ENCODE measurements around the gene THSD7A.

THSD7A gene

DNA sequence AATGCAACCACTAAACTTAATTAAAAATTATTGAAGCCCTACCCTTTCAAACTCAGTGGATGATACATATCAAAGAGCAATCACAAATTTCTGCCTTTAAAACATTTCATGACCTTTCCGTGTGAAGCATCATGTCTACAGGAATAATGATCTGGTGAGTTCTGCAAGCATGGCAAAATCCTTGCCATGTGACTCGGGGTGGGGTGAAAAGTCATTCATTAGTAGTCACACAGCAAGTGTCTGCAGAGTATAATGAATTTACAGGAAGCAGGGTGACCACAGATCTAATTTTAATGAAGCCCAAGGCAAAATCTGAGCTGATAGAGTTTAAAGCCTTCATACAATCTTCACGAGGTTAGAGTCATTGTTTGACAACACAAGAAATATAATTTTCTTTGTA, 351.9 kb downstream of the THSD7A start:
- H3K27ac Mint-ChIP-seq (ENCODE audit: low read depth): no peak overlapping the region
- no peak for DNase-seq (ENCODE audit: low spot score in 2 of 2)

DNA sequence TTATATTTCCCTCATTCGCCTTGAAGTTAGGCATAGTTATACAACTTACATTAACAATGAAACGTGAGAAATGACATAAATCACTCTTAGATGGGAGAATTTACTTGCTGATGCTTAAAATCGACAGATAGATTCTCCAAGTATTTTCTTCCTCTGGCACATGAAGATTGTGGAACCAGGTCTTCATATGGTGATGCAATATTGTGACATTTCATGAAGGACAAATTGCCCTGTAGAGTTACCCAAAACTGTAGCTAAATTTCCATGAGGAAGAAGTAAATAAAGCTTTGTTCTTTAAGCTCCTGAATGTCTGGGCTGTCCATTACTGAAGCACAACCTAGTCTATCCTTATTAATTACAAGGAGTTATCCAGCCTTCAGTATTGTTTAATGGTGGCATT, 353.1 kb downstream of the THSD7A start:
- Mint-ChIP-seq H3K4me3 (no peak overlapping the region), H3K9me3 (peaks cover 11% of the 10 kb centered on the region), H3K27ac (ENCODE audit: low read depth) (no peak overlapping the region), H3K27me3 (no peaks in the 10 kb centered on the region), H3K36me3 (ENCODE audit: insufficient read depth) (no peaks in the 10 kb centered on the region), H3K4me1 (no peaks in the 10 kb centered on the region)
- no peak for DNase-seq (ENCODE audit: low spot score in 2 of 2)
- no peak for ATAC-seq (replicated peaks; ENCODE audit: extremely low read depth, poor library complexity, severe bottlenecking)

More for the DNA sequence above, 351.9 kb downstream of the THSD7A start:
- ATAC-seq (replicated peaks; ENCODE audit: extremely low read depth, poor library complexity, severe bottlenecking): no peak
- Mint-ChIP-seq H3K4me3 (no peak overlapping the region), H3K4me1 (no peaks in the 10 kb centered on the region), H3K36me3 (ENCODE audit: insufficient read depth) (no peaks in the 10 kb centered on the region), H3K9me3 (peaks cover 11% of the 10 kb centered on the region), H3K27me3 (no peaks in the 10 kb centered on the region)

DNA sequence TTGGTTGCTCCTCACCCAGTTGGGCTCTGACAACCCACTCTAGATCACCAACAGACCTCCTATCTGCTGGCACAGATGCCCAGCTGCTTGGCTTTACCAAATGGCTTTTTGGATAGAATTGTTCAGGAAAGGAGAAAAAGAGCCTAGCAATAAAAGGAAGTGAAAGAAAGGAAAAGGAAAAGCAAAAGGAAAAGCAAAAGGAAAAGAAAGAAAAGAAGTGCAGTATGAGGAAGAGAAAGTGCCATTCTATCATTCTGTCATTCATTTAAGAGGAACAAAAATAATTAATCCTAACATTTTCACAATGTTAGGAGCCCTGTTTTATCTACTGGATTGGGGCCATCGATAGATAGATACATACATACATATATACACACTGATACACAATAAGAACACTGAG, 353.6 kb downstream of the THSD7A start:
- ATAC-seq (replicated peaks; ENCODE audit: extremely low read depth, poor library complexity, severe bottlenecking) (no peak), DNase-seq (ENCODE audit: low spot score in 2 of 2) (no peak)
- Mint-ChIP-seq H3K4me3 (no peak overlapping the region), H3K4me1 (no peaks in the 10 kb centered on the region), H3K27me3 (no peaks in the 10 kb centered on the region), H3K27ac (ENCODE audit: low read depth) (no peak overlapping the region), H3K9me3 (peaks cover 11% of the 10 kb centered on the region), H3K36me3 (ENCODE audit: insufficient read depth) (no peaks in the 10 kb centered on the region)

DNA sequence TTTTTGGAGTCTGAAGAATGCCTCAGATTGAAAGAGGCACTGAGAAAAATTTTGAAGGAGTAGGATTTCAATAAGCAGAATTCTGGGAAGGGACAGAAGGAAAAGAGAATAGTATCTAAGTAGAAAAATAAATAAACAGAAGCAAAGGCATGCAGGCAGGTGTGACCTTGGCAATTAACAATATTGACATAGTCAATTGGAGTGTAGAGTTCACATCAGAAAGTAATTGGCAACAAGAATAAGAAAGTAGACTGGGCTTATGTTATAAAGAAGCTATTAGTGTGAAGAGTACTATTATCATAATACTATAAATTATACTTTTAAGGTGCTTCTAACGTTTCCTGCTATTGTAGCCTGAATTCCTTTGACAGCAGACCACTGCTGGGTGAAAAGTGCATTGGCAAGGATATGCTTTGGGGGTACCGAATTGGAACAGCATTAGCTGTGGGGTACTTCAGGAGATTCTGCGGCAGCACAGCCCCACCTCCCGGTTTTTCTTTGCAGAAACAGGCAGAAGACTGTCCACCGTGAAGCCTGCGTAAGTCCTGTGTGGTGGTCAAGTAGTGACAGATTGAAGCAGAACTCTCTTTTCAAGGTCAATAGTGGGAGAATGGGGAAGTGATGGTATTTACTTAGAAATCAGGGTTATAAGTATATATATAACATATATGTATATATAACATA, 357.0 kb downstream of the THSD7A start:
- DNase-seq (ENCODE audit: low spot score in 2 of 2): no peak

DNA sequence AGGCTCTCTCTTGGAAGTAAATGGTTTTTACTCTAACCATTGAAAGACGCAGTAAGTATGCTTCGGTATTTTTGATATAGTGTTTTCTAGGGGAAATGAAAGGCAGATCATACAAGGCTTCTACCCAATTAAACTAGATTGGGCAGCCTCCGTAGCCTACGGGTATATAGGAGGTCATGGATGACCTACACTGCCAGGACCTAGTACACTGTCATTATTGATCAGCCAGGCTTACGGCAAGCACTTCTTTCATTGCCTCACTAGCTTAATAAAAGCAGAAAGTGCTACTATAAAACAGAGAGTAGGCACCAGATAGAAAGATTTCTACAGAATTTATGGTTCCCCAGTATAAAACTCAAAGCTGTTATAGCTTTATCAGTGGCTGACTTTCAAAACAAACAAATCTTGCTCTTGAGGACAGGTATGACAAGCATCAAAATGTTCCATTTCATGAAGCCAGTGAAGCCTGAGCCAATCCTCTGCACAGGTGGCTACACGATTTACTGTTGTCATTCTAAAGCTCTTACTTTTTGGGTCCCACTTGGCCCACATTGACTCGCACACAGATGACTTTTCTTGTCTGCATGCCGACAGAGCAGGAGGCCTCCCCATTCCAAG, 358.1 kb downstream of the THSD7A start:
- Mint-ChIP-seq H3K27me3 (no peaks in the 10 kb centered on the region), H3K27ac (ENCODE audit: low read depth) (no peak overlapping the region), H3K9me3 (peaks cover 7% of the 10 kb centered on the region)

More for the DNA sequence above, 357.0 kb downstream of the THSD7A start:
- H3K9me3 Mint-ChIP-seq: peaks cover 7% of the 10 kb centered on the region
- H3K27ac Mint-ChIP-seq (ENCODE audit: low read depth): no peak overlapping the region
- no peak for ATAC-seq (replicated peaks; ENCODE audit: extremely low read depth, poor library complexity, severe bottlenecking)
- no peak overlapping the region for H3K4me3 Mint-ChIP-seq
- no peaks in the 10 kb centered on the region for H3K27me3 Mint-ChIP-seq
- no peaks in the 10 kb centered on the region for H3K36me3 Mint-ChIP-seq (ENCODE audit: insufficient read depth)
- H3K4me1 Mint-ChIP-seq: no peaks in the 10 kb centered on the region

DNA sequence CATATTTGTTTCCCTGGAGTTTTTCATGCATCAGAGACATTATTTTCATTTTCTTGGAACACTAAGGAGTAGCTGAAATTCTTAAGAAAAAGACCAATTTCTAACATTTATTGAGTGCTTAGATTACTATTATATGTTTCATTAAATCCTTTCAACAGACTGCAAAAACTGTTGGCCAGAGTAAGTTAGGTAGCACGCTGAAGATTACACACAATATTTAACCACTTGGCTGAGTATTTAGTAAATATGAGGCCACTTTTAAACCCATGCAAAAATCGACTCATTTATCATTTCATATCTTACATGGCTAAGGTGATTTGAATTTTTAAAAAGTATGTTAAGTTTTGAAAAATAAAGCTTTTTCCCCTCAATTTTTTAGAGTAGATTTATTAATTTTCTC, 358.8 kb downstream of the THSD7A start:
- ATAC-seq (replicated peaks; ENCODE audit: extremely low read depth, poor library complexity, severe bottlenecking) (no peak), DNase-seq (ENCODE audit: low spot score in 2 of 2) (no peak)
- Mint-ChIP-seq H3K9me3 (peaks cover 5% of the 10 kb centered on the region), H3K36me3 (ENCODE audit: insufficient read depth) (no peaks in the 10 kb centered on the region), H3K27ac (ENCODE audit: low read depth) (no peak overlapping the region), H3K27me3 (no peaks in the 10 kb centered on the region), H3K4me1 (no peaks in the 10 kb centered on the region), H3K4me3 (no peak overlapping the region)

More for the DNA sequence above, 358.1 kb downstream of the THSD7A start:
- H3K36me3 Mint-ChIP-seq (ENCODE audit: insufficient read depth): no peaks in the 10 kb centered on the region
- no peak for ATAC-seq (replicated peaks; ENCODE audit: extremely low read depth, poor library complexity, severe bottlenecking)
- no peaks in the 10 kb centered on the region for H3K4me1 Mint-ChIP-seq
- DNase-seq (ENCODE audit: low spot score in 2 of 2): no peak
- no peak overlapping the region for H3K4me3 Mint-ChIP-seq

DNA sequence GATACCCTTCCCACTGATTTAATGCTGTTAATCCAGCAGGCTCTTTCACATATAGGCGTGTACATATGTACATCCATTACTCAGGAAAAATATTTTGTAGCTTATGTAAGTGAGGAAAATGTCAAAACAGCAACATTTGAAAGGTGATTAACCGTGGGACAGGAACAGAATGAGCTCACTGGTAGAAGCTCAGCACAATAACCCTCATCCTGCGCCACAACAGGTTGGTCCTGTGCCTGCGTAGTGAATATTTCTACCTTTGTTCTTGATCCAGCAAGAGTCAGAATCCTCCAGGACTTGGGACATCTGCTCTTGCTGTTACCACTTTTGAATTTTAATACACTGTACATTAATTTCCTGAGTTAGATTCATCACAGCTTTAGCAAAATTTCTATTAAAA, 359.4 kb downstream of the THSD7A start:
- no peaks in the 10 kb centered on the region for H3K27me3 Mint-ChIP-seq
- no peaks in the 10 kb centered on the region for H3K9me3 Mint-ChIP-seq
- H3K27ac Mint-ChIP-seq (ENCODE audit: low read depth): no peak overlapping the region
- ATAC-seq (replicated peaks; ENCODE audit: extremely low read depth, poor library complexity, severe bottlenecking) (no peak), DNase-seq (ENCODE audit: low spot score in 2 of 2) (no peak)
- H3K36me3 Mint-ChIP-seq (ENCODE audit: insufficient read depth): no peaks in the 10 kb centered on the region
- no peaks in the 10 kb centered on the region for H3K4me1 Mint-ChIP-seq
- H3K4me3 Mint-ChIP-seq: no peak overlapping the region

DNA sequence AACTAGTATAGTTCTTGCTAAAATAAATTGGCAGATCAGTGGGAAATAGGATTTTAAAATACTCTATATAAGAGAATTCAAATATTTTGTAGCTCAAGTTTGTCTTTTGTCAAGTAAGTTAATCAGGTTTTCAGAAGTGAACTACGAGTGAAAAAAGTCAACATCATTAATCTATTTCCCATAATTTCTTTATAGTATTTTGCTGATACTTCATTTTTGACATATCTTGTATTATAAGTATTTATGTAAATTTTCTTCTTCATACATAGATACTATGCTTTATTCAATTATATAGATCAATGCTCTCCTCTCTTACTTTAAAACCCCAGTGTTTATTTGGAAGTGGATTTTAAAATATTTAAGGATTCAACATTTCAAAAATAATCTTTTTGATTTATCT, 360.7 kb downstream of the THSD7A start:
- ATAC-seq (replicated peaks; ENCODE audit: extremely low read depth, poor library complexity, severe bottlenecking): no peak

DNA sequence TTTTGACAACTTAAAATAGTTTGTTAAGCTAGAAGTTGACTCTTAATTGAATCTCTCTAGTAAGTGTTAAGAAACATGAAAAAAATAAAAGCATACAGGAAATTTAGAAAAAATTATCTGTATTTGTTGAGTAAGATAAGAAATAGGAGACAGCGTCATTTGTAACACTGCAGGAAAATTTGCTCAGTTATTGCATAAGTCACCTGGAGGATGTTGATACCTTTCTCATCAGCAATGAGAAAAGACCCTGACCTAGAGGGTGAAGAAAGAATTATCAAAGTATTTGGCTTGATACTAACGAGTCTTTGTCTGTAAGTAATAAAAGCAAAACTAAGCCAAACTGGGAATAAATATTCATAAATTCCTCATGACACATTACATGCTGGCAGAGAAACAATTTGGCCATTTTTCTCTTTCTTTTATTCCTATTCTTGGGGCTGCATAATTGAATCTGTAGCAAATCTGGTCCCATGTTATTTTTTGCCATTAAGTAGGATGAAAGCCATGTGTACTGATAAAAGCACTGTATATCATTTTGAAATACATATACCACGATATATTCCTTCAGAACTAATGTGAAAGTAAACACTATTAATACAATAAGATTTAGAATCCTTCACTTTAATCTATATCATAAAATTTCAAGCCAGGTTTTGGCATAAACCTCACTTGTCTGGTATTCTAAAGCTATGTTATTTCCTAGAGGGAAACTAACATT, 362.8 kb downstream of the THSD7A start:
- no peak for ATAC-seq (replicated peaks; ENCODE audit: extremely low read depth, poor library complexity, severe bottlenecking)
- no peak overlapping the region for H3K4me3 Mint-ChIP-seq
- no peak overlapping the region for H3K27ac Mint-ChIP-seq (ENCODE audit: low read depth)
- no peak for DNase-seq (ENCODE audit: low spot score in 2 of 2)
- no peaks in the 10 kb centered on the region for H3K9me3 Mint-ChIP-seq
- no peaks in the 10 kb centered on the region for H3K4me1 Mint-ChIP-seq
- H3K27me3 Mint-ChIP-seq: no peaks in the 10 kb centered on the region
- no peaks in the 10 kb centered on the region for H3K36me3 Mint-ChIP-seq (ENCODE audit: insufficient read depth)

More for the DNA sequence above, 360.7 kb downstream of the THSD7A start:
- DNase-seq (ENCODE audit: low spot score in 2 of 2): no peak
- no peaks in the 10 kb centered on the region for H3K36me3 Mint-ChIP-seq (ENCODE audit: insufficient read depth)
- no peak overlapping the region for H3K4me3 Mint-ChIP-seq
- no peaks in the 10 kb centered on the region for H3K9me3 Mint-ChIP-seq
- no peaks in the 10 kb centered on the region for H3K27me3 Mint-ChIP-seq
- H3K4me1 Mint-ChIP-seq: no peaks in the 10 kb centered on the region
- no peak overlapping the region for H3K27ac Mint-ChIP-seq (ENCODE audit: low read depth)

DNA sequence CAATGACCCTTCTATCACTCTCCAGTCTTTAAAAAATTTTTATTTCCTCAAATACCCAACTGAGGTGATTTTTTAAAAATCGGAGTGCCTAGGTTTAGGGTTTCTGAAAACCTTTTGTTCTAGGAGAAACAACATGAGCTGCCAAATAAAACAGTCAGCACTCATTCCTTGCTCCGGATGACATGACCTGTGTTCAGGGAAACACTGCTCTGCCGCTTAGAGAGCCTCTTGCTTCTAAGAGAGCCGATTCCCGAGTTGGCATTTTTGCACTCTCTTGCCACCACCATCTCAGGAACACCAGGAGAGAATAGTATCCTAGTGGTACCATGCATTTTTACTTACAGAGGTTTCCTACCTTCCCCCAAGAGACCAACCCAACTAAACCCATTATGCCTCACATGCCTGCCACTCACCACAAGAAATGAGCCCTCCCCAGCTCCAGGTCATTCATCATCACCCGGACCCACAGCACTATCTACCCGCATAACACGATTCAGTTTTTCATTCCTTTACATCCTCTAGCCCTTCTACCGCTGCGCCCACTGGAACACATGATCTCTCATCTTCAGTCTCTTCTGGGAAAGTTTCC, 365.4 kb downstream of the THSD7A start:
- Mint-ChIP-seq H3K9me3 (no peaks in the 10 kb centered on the region), H3K27ac (ENCODE audit: low read depth) (no peak overlapping the region), H3K4me1 (no peaks in the 10 kb centered on the region), H3K36me3 (ENCODE audit: insufficient read depth) (no peaks in the 10 kb centered on the region), H3K27me3 (no peaks in the 10 kb centered on the region), H3K4me3 (no peak overlapping the region)
- DNase-seq (ENCODE audit: low spot score in 2 of 2) (no peak), ATAC-seq (replicated peaks; ENCODE audit: extremely low read depth, poor library complexity, severe bottlenecking) (no peak)

DNA sequence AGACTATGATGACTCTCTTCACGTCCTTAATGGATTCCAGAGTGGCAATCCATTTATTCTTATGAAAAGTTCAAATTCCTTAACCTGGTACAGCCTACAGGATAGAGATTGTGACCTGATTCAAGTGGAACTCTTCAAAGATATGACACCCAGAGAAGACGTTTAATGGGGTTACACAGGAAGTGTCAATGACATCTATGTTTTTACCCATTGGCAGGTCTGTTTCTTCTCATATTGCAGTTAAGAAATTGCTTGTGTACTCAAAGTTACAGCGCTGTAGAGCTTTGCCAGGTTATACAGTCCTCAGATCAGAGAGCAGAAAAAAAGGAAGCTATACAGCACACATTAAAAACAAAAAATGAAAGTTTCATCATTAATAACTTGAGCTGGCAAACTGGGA, 367.4 kb downstream of the THSD7A start:
- H3K27ac Mint-ChIP-seq (ENCODE audit: low read depth): no peak overlapping the region
- H3K4me1 Mint-ChIP-seq: no peaks in the 10 kb centered on the region
- no peaks in the 10 kb centered on the region for H3K27me3 Mint-ChIP-seq
- no peak overlapping the region for H3K4me3 Mint-ChIP-seq
- DNase-seq (ENCODE audit: low spot score in 2 of 2) (no peak), ATAC-seq (replicated peaks; ENCODE audit: extremely low read depth, poor library complexity, severe bottlenecking) (no peak)
- H3K9me3 Mint-ChIP-seq: no peaks in the 10 kb centered on the region
- no peaks in the 10 kb centered on the region for H3K36me3 Mint-ChIP-seq (ENCODE audit: insufficient read depth)

DNA sequence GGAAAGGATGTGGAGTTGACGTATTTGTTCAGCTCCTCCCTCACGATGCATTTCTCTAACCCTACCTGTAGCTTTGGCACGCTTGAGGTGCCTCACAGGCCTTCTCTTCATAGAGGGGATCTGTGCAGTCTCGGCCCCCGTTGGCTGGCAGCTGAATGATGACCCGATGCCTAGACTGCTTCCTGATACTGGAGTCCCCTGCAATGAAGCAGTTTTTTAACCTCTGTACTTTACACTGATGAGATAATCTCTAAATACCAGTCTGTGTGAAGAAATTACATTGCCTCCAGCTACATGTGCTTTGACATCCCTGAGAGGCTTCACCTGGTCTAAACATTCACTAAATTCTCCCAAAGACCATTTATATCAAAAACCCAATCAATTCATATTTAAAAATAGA, 370.1 kb downstream of the THSD7A start:
- Mint-ChIP-seq H3K4me3 (no peak overlapping the region), H3K27me3 (no peaks in the 10 kb centered on the region), H3K36me3 (ENCODE audit: insufficient read depth) (no peaks in the 10 kb centered on the region), H3K9me3 (peaks cover 10% of the 10 kb centered on the region), H3K27ac (ENCODE audit: low read depth) (no peak overlapping the region), H3K4me1 (no peaks in the 10 kb centered on the region)
- ATAC-seq (replicated peaks; ENCODE audit: extremely low read depth, poor library complexity, severe bottlenecking): no peak
- no peak for DNase-seq (ENCODE audit: low spot score in 2 of 2)
